ENCODE measurements around the gene CAPN8. TPM values are rescaled to one million over a fixed set of nuclear protein-coding genes. Genes with fewer than 3 reads are reported as not detected.

CAPN8 gene
- total RNA-seq, 1 experiment from 2014 or later: 0.54 TPM

- Histone ChIP-seq H3K27ac (ENCODE audit: low read depth, low read length) (no peak overlapping the region), H3K4me2 (ENCODE audit: low read length) (no peak overlapping the region), H3K9me3 (ENCODE audit: control insufficient read depth in 1 of 2, insufficient read depth in 1 of 2, low read depth in 1 of 2, low read length in 2 of 2) (peaks cover 0 to 3% of the 10 kb centered on the region in 2 experiments; a peak in 2 of 4 replicates), H3K27me3 (ENCODE audit: insufficient read depth, low read length) (0 out of 2 replicates have a peak, but pooled peaks cover 5% of the 10 kb centered on the region), H3K4me1 (ENCODE audit: control insufficient read depth in 1 of 2, insufficient read depth in 2 of 2, low read length in 2 of 2) (peaks cover 0 to under 1% of the 10 kb centered on the region in 2 experiments; a peak in 1 of 4 replicates), H4K20me1 (ENCODE audit: insufficient read depth) (no peaks in the 10 kb centered on the region), H3K9ac (ENCODE audit: low read length) (no peak overlapping the region), H3K4me3 (replicated peaks in 1 of 2; ENCODE audit: low read depth in 1 of 2, low read length in 2 of 2) (no peak overlapping the region), H3K36me3 (ENCODE audit: control insufficient read depth in 1 of 2, insufficient read depth in 2 of 2, low read length in 2 of 2) (no peaks in the 10 kb centered on the region), H2AFZ (ENCODE audit: low read depth, low read length, poor library complexity, severe bottlenecking) (no peak overlapping the region), H3K79me2 (ENCODE audit: insufficient read depth, low read length) (no peaks in the 10 kb centered on the region), H3K9me2 (ENCODE audit: insufficient read depth) (no peaks in the 10 kb centered on the region)
- ChIA-PET POLR2A (no interaction called here), CTCF (interaction anchor here (1.1 to 2.2 kb wide), 2 partner anchors 122 to 147 kb away, joined by 3 to 8 read pairs; no protein-coding TSS in a partner anchor), RAD21 (ENCODE audit: low non-redundant PET in 1 of 2, low total read pairs in 2 of 2, uncharacterized antibody in 2 of 2, unreplicated experiment in 2 of 2) (no interaction called here)
- TF ChIP-seq POLR2AphosphoS5 (IDR thresholded peaks at IDR 0.05; ENCODE audit: low read depth, low read length) (no peak), RAD21 (IDR thresholded peaks at IDR 0.05; ENCODE audit: low read depth) (no peak), CTCF (IDR thresholded peaks at IDR 0.05 in 2 of 3, conservative IDR thresholded peaks at IDR 0.05 in 1 of 3; ENCODE audit: borderline replicate concordance in 1 of 3, insufficient read depth in 1 of 3, low read depth in 2 of 3, low read length in 2 of 3) (no peak), ZNF274 (IDR thresholded peaks at IDR 0.05; ENCODE audit: low read depth, low read length) (no peak)
- intact Hi-C loops (cut with micrococcal nuclease): no loop called here
- DNase-seq (ENCODE audit: low read depth, low spot score): no peak
- no peak for ATAC-seq
- BruUV-seq (replicated peaks): no TSS peak
These were observed 13.3 kb upstream of the CAPN8 start for GRCh38 chr1:223678841-223679240.

GRCh38 chr1:223674119-223674890, 8.8 kb upstream of the CAPN8 start:
- no peak overlapping the region for H3K4me3 ChIP-seq (replicated peaks in 1 of 2; ENCODE audit: low read depth in 1 of 2, low read length in 2 of 2)

More at GRCh38 chr1:223674119-223674890, 8.8 kb upstream of the CAPN8 start:
- RAD21 ChIA-PET (ENCODE audit: low non-redundant PET in 1 of 2, low total read pairs in 2 of 2, uncharacterized antibody in 2 of 2, unreplicated experiment in 2 of 2): no interaction called here
- H3K27me3 ChIP-seq (ENCODE audit: insufficient read depth, low read length): no peaks in the 10 kb centered on the region
- H3K9me3 ChIP-seq (ENCODE audit: control insufficient read depth in 1 of 2, insufficient read depth in 1 of 2, low read depth in 1 of 2, low read length in 2 of 2): peaks cover 0 to 3% of the 10 kb centered on the region in 2 experiments; a peak in 2 of 4 replicates
- no peaks in the 10 kb centered on the region for H3K9me2 ChIP-seq (ENCODE audit: insufficient read depth)
- H3K27ac ChIP-seq (ENCODE audit: low read depth, low read length): no peak overlapping the region
- TF ChIP-seq CEBPB (IDR thresholded peaks at IDR 0.05; ENCODE audit: low read depth) (no peak), SP1 (IDR thresholded peaks at IDR 0.05; ENCODE audit: low read depth) (no peak)
- H3K36me3 ChIP-seq (ENCODE audit: control insufficient read depth in 1 of 2, insufficient read depth in 2 of 2, low read length in 2 of 2): no peaks in the 10 kb centered on the region
- H3K79me2 ChIP-seq (ENCODE audit: insufficient read depth, low read length): no peaks in the 10 kb centered on the region
- peaks cover 0 to 3% of the 10 kb centered on the region in 2 experiments; a peak in 1 of 4 replicates for H3K4me1 ChIP-seq (ENCODE audit: control insufficient read depth in 1 of 2, insufficient read depth in 2 of 2, low read length in 2 of 2)
- no peak overlapping the region for H3K4me2 ChIP-seq (ENCODE audit: low read length)
- ATAC-seq (no peak), DNase-seq (ENCODE audit: low read depth, low spot score) (no peak)
- POLR2A ChIA-PET: no interaction called here
- H2AFZ ChIP-seq (ENCODE audit: low read depth, low read length, poor library complexity, severe bottlenecking): no peak overlapping the region
- no peaks in the 10 kb centered on the region for H4K20me1 ChIP-seq (ENCODE audit: insufficient read depth)
- intact Hi-C loops (cut with micrococcal nuclease): no loop called here
- H3K9ac ChIP-seq (ENCODE audit: low read length): no peak overlapping the region
- CTCF ChIA-PET: no interaction called here
- BruUV-seq (replicated peaks): no TSS peak
